Endodermal cell (in vitro differentiated cells): Measurements from ENCODE around the gene KCNQ5. TPM values are rescaled to one million over a fixed set of nuclear protein-coding genes. Genes with fewer than 3 reads are reported as not detected.

Experiments
- DNase-seq: peaks from one replicate; pipeline ENCODE4 v3.0.0-alpha.2; 2017
- H3K27ac ChIP-seq: 2 replicates; pipeline ENCODE4 v1.5.1; 2013; ENCODE audit warnings: mild to moderate bottlenecking, low read depth, low read length, moderate library complexity
- H3K27me3 ChIP-seq: 2 replicates; pipeline ENCODE4 v1.6.1; 2013; ENCODE audit warnings: mild to moderate bottlenecking, low read length, moderate library complexity; ENCODE audit not compliant: insufficient read depth, control insufficient read depth, poor library complexity, severe bottlenecking
- H3K36me3 ChIP-seq: 2 replicates; pipeline ENCODE4 v1.7.0; 2013; ENCODE audit warnings: mild to moderate bottlenecking, low read length, moderate library complexity; ENCODE audit not compliant: control insufficient read depth, insufficient read depth
- H3K4me1 ChIP-seq: one replicate; pipeline ENCODE4 v1.7.0; 2013; ENCODE audit warnings: low read length; ENCODE audit not compliant: control insufficient read depth, insufficient read depth
- H3K4me3 ChIP-seq: 2 replicates; pipeline ENCODE4 v1.5.1; 2013; ENCODE audit warnings: mild to moderate bottlenecking, low read length, moderate library complexity
- H3K9ac ChIP-seq: 2 replicates; pipeline ENCODE4 v1.6.1; 2013; ENCODE audit warnings: mild to moderate bottlenecking, low read length, moderate library complexity; ENCODE audit not compliant: poor library complexity, severe bottlenecking; ENCODE audit errors: extremely low read depth
- H3K9me3 ChIP-seq: 2 replicates; pipeline ENCODE4 v1.6.1; 2013; ENCODE audit warnings: mild to moderate bottlenecking, low read length, moderate library complexity; ENCODE audit not compliant: control insufficient read depth
- H3K27ac Mint-ChIP-seq: 2 replicates; pipeline ENCODE4 v1.8.0; 2020; ENCODE audit warnings: mixed read lengths
- H3K27me3 Mint-ChIP-seq: 2 replicates; pipeline ENCODE4 v1.8.0; 2021; ENCODE audit warnings: mild to moderate bottlenecking, mixed read lengths; ENCODE audit not compliant: insufficient read depth
- H3K36me3 Mint-ChIP-seq: 2 replicates; pipeline ENCODE4 v1.8.0; 2020; ENCODE audit warnings: low read depth, mixed read lengths
- H3K4me1 Mint-ChIP-seq: 2 replicates; pipeline ENCODE4 v1.8.0; 2020; ENCODE audit warnings: mixed read lengths
- H3K4me3 Mint-ChIP-seq: 2 replicates; pipeline ENCODE4 v1.8.0; 2020; ENCODE audit warnings: mild to moderate bottlenecking, moderate library complexity, mixed read lengths
- H3K9me3 Mint-ChIP-seq: 2 replicates; pipeline ENCODE4 v1.8.0; 2020; ENCODE audit warnings: mild to moderate bottlenecking, mixed read lengths
- WGBS, 2 experiments: methylation state at CpG; one replicate each; pipeline versions ENCODE4 v1.1.5 to v1.1.7; 2013; ENCODE audit warnings: missing lambda C conversion rate in 2 of 2, mixed read lengths in 1 of 2; ENCODE audit not compliant: insufficient coverage in 1 of 2, insufficient read length in 1 of 2; 5-methylcytosine and 5-hydroxymethylcytosine counted together
- total RNA-seq, 2 donors: library from RNA; stranded (reverse); fragmentation: NEBNext Ultra II Directional in 1 of 2; extraction: Animal tissue kit (Norgen Biotek cat#: 25700) in 1 of 2; gene quantifications; 2 replicates in 1 of 2; 3 replicates in 1 of 2; pipeline ENCODE4 v1.2.1, GENCODE V29; 2021
- TF ChIP-seq, protein P1 (sequence below): fragments of 200-600 bp; sonication (generic); conservative IDR thresholded peaks from 2 replicates; pipeline ENCODE4 v1.5.0; 2021; ENCODE audit warnings: antibody characterized with exemption, mild to moderate bottlenecking

KCNQ5 gene
- total RNA-seq, 2 donors from 2014 or later: 2.4 to 8.3 TPM

DNA sequence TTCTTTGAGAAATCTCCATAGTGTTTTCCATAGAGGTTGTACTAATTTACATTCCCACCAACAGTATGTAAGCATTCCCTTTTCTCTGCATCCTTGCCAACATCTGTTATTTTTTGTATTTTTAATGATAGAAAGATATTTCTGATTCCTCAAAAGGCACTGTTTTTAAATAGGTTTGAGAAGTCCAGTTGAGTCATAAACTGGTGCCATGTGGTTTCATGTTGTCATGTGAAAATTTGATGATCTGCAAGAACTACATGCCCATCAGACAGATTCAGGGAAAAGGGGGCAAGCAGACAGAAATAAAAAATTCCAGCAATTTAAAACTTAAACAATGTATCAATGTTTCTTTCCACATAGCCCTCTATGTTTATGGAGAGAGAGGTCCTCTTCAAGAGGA is 227.5 kb downstream of the KCNQ5 start:
- TF ChIP-seq, protein P1, sequence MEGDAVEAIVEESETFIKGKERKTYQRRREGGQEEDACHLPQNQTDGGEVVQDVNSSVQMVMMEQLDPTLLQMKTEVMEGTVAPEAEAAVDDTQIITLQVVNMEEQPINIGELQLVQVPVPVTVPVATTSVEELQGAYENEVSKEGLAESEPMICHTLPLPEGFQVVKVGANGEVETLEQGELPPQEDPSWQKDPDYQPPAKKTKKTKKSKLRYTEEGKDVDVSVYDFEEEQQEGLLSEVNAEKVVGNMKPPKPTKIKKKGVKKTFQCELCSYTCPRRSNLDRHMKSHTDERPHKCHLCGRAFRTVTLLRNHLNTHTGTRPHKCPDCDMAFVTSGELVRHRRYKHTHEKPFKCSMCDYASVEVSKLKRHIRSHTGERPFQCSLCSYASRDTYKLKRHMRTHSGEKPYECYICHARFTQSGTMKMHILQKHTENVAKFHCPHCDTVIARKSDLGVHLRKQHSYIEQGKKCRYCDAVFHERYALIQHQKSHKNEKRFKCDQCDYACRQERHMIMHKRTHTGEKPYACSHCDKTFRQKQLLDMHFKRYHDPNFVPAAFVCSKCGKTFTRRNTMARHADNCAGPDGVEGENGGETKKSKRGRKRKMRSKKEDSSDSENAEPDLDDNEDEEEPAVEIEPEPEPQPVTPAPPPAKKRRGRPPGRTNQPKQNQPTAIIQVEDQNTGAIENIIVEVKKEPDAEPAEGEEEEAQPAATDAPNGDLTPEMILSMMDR: no peak
- Histone ChIP-seq H3K4me3 (no peak overlapping the region), H3K27ac (no peak overlapping the region), H3K36me3 (no peaks in the 10 kb centered on the region), H3K27me3 (peaks cover 18% of the 10 kb centered on the region), H3K9me3 (no peaks in the 10 kb centered on the region), H3K9ac (no peak overlapping the region), H3K4me1 (no peaks in the 10 kb centered on the region)
- Mint-ChIP-seq H3K36me3 (no peaks in the 10 kb centered on the region), H3K27me3 (peaks cover 21% of the 10 kb centered on the region), H3K4me1 (peaks cover 5% of the 10 kb centered on the region), H3K27ac (no peak overlapping the region), H3K9me3 (no peaks in the 10 kb centered on the region), H3K4me3 (no peak overlapping the region)
- no peak for DNase-seq

DNA sequence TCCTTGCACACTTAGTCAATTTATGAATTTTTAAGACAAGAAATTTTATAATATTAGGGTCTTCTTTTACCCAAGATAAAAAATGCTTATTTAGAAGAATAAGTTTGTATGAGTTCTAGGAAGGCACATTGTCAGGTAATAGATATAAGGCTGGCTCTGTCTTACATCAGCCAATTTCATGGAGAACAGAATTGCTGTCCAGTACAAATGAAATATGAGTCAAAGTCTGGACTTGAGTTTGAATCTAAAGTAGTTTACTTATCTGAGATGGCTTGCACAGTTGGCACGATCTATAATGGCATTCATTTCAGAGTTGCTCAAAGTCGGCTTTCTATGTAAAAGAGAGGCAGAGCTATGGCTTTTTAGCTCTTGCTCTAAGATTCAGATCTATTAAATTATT is 228.2 kb downstream of the KCNQ5 start:
- Histone ChIP-seq H3K9me3 (no peaks in the 10 kb centered on the region), H3K27ac (no peak overlapping the region), H3K27me3 (peaks cover 18% of the 10 kb centered on the region), H3K4me3 (no peak overlapping the region), H3K9ac (no peak overlapping the region), H3K4me1 (no peaks in the 10 kb centered on the region), H3K36me3 (no peaks in the 10 kb centered on the region)
- no peak overlapping the region for H3K4me3 Mint-ChIP-seq
- no peak for DNase-seq
- no peaks in the 10 kb centered on the region for H3K9me3 Mint-ChIP-seq
- 92 to 93% methylated on average over 2 of the region's 2 CpGs for WGBS, 2 experiments
- H3K36me3 Mint-ChIP-seq: no peaks in the 10 kb centered on the region
- peaks cover 21% of the 10 kb centered on the region for H3K27me3 Mint-ChIP-seq
- H3K27ac Mint-ChIP-seq: no peak overlapping the region
- TF ChIP-seq, protein P1: no peak
- H3K4me1 Mint-ChIP-seq: peaks cover 5% of the 10 kb centered on the region

DNA sequence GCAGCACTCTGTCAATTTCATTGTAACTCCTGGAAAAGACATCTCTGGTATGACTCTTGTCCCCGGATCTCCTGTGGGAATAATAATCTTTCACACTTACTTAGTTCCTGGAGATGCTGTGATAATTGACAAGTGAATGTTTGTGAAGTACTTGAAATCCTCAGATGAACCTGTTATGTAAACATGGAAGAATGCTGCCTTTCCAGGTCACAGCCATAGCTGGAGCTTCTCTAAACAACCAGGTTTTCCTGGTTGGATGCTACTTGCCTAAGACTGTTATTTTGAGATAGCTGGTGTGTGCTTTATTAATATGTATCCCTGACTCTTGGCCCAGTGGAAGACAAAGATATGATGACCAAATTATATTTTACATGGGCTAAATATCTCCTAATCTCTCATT is 228.6 kb downstream of the KCNQ5 start:
- H3K27ac ChIP-seq: no peak overlapping the region
- H3K27me3 ChIP-seq: peaks cover 18% of the 10 kb centered on the region
- no peaks in the 10 kb centered on the region for H3K9me3 Mint-ChIP-seq
- no peaks in the 10 kb centered on the region for H3K9me3 ChIP-seq
- 62% methylated on average over 1 of the region's 1 CpG; no CpG with 5 or more reads in 1 of the 2 experiments for WGBS, 2 experiments
- H3K36me3 ChIP-seq: no peaks in the 10 kb centered on the region
- peaks cover 5% of the 10 kb centered on the region for H3K4me1 Mint-ChIP-seq
- H3K4me3 ChIP-seq: no peak overlapping the region
- no peak overlapping the region for H3K27ac Mint-ChIP-seq
- H3K27me3 Mint-ChIP-seq: peaks cover 21% of the 10 kb centered on the region
- no peak for DNase-seq
- TF ChIP-seq, protein P1: no peak
- H3K36me3 Mint-ChIP-seq: no peaks in the 10 kb centered on the region
- H3K4me3 Mint-ChIP-seq: no peak overlapping the region
- H3K9ac ChIP-seq: no peak overlapping the region
- no peaks in the 10 kb centered on the region for H3K4me1 ChIP-seq
